Mononuclear cell (primary cell): ENCODE data around the gene HMBS. TPM values are rescaled to one million over a fixed set of nuclear protein-coding genes. Genes with fewer than 3 reads are reported as not detected.
"Not testable (repeated sequence)": the region's sequence is repeated elsewhere in the genome, so short reads cannot be mapped to it uniquely, and the experiment has no call there.

Source experiments
- H3K27me3 ChIP-seq: 2 replicates; pipeline ENCODE4 v1.6.0; 2011; ENCODE audit warnings: low read length, control low read depth; ENCODE audit not compliant: insufficient read depth
- H3K4me1 ChIP-seq: 2 replicates; pipeline ENCODE4 v1.5.1; 2011; ENCODE audit warnings: mild to moderate bottlenecking, low read length, control low read depth; ENCODE audit not compliant: insufficient read depth
- H3K4me3 ChIP-seq: 2 replicates; pipeline ENCODE4 v1.5.1; 2011; ENCODE audit warnings: mild to moderate bottlenecking, low read length, moderate library complexity
- H3K9me3 ChIP-seq: 2 replicates; pipeline ENCODE4 v1.5.1; 2011; ENCODE audit warnings: low read depth, mild to moderate bottlenecking, control low read depth, low read length
- total RNA-seq: library from RNA; depleted of rRNA; stranded (reverse); fragments of >200 nt; gene quantifications from one replicate; pipeline ENCODE4 v1.2.3, GENCODE V29; 2012

HMBS gene
- total RNA-seq, 1 donor = 2.7 TPM

DNA sequence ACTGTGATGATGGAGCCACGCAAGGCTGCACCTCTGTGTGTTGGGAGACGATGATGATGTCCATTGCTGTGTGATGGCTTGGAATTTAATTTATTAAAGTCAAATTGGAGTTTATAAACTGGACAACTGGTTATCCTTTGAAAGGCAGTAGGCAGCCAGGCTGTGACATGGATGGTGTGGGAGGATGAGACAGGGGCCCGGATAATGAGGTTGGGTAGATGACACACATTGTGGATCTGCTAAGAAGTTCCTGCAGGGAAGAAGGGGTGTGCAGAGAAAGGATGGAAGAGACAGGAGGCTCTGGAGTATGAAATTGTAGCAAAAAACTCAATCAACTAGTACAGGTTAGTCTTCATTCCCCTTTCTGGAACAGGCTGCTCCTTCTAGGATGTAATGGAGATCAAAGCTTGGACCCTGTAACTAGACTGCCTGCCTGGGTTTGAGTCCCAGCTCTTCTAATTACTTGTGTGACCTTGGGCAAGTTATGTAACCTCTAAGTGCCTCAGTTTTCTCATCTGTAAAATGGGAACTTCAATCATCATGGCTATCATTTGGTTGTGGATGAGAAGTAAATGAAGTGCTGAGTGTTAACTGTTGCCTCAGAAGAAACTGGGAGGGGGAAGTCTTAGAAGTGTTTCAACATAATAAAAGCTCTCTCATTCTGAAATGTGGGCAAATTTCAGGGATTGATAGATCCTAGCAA is 32.5 kb downstream of the HMBS start:
- H3K9me3 ChIP-seq = no peaks in the 10 kb centered on the region
- peaks cover 48% of the 10 kb centered on the region for H3K4me1 ChIP-seq
- no peaks in the 10 kb centered on the region for H3K27me3 ChIP-seq
- H3K4me3 ChIP-seq = no peak overlapping the region

DNA sequence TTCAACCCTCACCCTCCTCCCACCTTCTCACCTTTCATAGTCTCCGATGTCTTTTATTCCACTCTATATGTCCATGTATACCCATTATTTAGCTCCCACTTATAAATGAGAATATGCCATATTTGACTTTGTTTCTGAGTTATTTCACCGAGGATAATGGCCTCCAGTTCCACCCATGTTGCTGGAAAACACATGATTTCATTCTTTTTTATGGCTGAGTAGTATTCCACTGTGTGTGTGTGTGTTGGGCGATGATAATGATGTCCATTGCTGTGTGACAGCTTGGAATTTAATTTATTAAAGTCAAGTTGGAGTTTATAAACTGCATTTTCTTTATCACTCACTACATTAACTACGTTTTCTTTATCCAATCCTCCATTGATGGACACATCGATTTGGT is 33.5 kb downstream of the HMBS start:
- peaks cover 59% of the 10 kb centered on the region for H3K4me1 ChIP-seq
- no peak overlapping the region for H3K4me3 ChIP-seq
- no peaks in the 10 kb centered on the region for H3K9me3 ChIP-seq
- H3K27me3 ChIP-seq = no peaks in the 10 kb centered on the region

DNA sequence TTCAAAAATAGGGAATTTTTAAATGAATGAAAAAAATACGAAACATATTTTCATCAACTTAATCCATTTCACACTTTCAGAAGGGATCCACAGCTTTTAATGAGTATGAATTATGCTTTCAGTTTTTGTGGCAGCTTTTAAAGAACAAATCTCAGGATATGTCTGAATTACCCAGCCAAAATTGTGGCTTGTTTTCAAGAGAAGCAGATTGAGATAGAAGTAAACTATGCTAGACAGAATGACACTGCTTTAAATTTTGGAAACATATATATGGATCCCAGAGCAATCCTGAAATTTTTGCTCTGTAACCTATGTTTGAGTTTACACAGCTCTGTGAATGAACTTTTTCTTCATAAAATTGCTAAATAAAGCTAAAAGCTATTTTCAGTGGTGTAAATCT is 34.3 kb downstream of the HMBS start:
- no peaks in the 10 kb centered on the region for H3K27me3 ChIP-seq
- no peak overlapping the region for H3K4me3 ChIP-seq
- H3K4me1 ChIP-seq = peaks cover 59% of the 10 kb centered on the region
- H3K9me3 ChIP-seq = no peaks in the 10 kb centered on the region

DNA sequence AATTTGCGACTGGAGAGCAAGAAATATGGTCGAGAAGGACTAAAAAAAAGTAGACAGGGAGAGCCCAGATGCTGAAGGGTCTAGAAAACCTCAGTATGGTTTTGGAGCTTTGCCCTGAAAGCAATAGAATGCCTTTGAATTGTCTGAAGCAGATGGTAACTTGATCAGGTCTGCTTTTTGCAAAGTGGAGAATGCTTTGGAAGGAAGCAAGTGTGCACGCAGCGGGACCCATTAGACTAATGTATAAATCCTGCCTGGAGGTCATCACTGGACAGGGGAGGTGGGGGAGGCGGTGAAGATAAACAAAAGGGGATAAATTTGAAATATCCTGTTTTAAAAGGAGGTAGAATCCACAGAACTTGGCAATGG is 35.9 kb downstream of the HMBS start:
- no peaks in the 10 kb centered on the region for H3K27me3 ChIP-seq
- H3K4me3 ChIP-seq = peak overlapping the region; percentile 91
- H3K9me3 ChIP-seq = no peaks in the 10 kb centered on the region
- H3K4me1 ChIP-seq = peaks cover 43% of the 10 kb centered on the region

DNA sequence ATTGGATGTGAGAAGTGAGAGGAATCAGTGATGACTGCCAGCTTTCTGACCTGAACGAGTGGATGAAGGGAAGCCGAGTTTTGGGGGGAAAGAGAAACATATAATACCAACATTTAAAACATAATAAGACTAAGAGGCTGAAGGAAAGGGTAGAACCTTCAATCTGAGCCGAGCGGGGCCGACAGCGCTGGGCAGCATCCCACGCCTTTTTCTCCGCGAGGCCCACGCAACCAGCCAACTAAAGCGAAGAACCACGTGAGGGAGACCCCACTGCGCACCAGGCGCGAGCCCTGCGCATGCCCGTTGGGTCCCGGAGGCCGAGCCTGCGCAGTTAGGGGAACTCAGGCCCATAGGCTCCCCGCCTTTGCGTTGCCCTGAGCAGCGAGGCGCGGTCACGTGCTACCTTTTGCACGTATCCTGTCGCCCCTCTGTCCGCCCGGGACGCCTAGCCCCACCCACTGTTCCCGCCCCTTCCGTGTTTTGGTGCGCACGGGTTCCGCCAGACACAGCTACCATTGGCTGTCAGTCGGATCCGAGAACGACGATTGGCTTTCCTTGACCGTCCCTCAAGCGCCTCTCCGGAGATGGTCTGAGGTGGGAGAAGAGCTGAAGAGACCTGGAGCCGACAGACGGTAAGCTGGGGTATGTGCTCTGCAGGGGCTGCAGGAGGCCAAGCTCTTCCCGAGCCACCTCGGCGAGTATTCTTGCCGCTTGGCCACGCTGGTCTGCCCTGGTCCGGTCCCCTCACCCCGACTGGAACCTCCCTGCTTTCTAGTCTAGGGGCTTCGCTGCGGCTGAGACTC is 36.5 kb downstream of the HMBS start, which contains the start of gene HINFP:
HINFP (plus strand) TSS at position 573 of the 803 bp plus-strand sequence. CDS start 5,365 bp downstream, outside the sequence.
- no peaks in the 10 kb centered on the region for H3K27me3 ChIP-seq
- H3K9me3 ChIP-seq = no peaks in the 10 kb centered on the region
- H3K4me3 ChIP-seq = peak within 1 kb of the TSS; percentile 91
- H3K4me1 ChIP-seq = peaks cover 37% of the 10 kb centered on the region

DNA sequence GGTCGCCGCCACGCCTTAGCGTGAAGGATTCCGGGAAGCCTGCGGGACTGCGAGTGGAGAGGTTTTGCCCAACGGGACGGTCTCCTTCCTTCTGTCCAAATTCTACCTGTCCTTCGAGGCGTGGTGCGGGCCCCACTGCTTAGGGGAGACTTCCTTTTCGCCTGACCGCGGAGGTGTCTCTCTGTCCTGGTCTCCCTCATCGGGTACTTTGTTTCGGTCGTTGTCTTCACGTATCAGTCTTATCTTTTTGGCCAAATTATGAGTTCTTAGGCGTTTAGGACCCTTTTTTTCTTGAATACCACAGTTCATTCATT is 37.1 kb downstream of the HMBS start:
- H3K27me3 ChIP-seq = no peaks in the 10 kb centered on the region
- H3K4me3 ChIP-seq = peak overlapping the region; percentile 91
- H3K4me1 ChIP-seq = peaks cover 33% of the 10 kb centered on the region

DNA sequence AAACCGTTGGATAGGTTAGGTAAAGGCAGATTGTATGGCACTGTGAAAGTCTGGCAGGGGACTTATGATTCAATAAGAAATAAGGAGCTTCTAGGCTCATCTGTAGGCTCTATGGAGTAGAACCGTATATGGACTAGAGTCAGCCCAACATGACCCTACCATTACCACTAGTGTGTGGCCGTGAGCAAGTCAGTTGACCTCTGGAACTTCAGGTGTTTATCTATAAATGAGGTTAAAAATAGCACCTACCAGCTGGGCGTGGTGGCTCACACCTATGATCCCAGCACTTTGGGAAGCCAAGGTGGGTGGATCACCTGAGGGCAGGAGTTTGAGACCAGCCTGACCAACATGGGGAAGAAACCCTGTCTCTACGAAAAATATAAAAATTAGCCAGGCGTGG is 41.1 kb downstream of the HMBS start:
- no peaks in the 10 kb centered on the region for H3K9me3 ChIP-seq
- peaks cover 22% of the 10 kb centered on the region for H3K4me1 ChIP-seq

More for the DNA sequence above, 37.1 kb downstream of the HMBS start:
- H3K9me3 ChIP-seq = no peaks in the 10 kb centered on the region

DNA sequence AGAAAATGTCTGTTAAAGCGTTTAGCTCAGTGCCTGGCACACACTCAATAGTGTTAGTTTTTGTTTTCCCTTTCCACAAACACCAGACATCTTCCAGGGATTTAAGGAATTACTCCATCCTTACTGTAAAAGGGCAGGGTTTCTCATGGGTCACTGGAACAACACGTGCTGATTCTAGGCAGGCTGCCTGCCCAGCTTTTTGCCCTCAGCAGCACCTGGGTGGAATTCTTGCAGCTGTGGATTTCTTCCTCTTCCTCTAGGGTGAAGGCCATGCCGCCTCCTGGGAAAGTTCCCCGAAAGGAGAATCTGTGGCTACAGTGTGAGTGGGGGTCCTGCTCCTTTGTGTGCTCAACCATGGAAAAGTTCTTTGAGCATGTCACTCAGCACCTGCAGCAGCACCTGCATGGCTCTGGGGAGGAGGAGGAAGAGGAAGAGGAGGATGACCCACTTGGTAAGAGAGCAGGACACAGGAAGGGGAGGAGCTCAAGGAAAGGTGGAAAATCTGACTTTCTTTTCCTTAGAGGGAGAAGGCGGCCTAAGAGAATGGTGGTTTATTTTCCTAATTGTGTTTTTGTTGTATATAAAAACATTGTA is 42.1 kb downstream of the HMBS start:
- H3K9me3 ChIP-seq = no peaks in the 10 kb centered on the region
- no peak overlapping the region for H3K4me3 ChIP-seq
- H3K27me3 ChIP-seq = no peaks in the 10 kb centered on the region
- peaks cover 19% of the 10 kb centered on the region for H3K4me1 ChIP-seq

More for the DNA sequence above, 41.1 kb downstream of the HMBS start:
- H3K4me3 ChIP-seq = no peak overlapping the region
- H3K27me3 ChIP-seq = no peaks in the 10 kb centered on the region

DNA sequence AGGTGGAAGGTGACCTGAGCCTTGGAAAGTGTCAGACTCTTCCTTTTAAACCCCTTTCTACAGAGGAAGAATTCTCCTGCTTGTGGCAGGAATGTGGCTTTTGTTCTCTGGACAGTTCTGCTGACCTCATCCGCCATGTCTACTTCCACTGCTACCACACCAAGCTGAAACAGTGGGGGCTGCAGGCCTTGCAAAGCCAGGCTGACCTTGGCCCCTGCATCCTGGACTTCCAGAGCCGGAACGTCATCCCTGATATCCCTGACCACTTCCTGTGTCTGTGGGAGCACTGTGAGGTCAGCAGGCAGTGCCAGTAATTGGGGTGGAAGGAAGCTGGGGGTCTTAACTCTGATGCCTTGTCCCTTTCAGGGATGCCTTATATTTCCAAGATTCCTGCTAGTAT is 46.0 kb downstream of the HMBS start:
- Histone ChIP-seq H3K27me3 (no peaks in the 10 kb centered on the region), H3K4me3 (no peak overlapping the region), H3K9me3 (no peaks in the 10 kb centered on the region), H3K4me1 (peaks cover 4% of the 10 kb centered on the region)

DNA sequence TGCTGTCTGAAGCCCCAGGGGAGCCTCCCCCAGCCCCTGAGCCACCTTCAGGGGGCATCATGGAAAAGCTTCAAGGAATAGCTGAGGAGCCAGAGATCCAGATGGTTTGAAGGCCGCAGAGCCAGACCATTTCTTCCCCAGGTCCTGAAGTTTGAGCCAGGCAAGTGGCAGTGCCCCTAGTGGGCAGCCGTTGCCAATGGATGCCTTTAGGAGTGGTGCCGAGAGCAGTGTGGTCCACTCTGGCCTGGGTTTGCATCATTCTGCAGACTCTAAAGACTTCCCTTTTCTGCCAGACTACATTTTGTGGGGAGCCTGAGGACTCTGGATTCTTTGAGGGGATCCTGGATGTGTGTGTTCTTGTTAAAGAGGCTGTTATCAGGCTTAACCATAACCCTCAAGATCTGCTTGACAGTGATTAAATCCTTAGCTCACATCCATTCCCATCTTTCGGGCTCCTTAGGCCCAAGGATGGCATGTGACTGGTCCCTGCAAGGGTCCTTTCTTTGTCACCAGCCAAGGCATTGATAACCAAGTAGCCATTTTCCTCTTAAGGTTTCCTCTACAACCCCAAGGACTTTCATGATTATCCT is 49.8 kb downstream of the HMBS start:
- Histone ChIP-seq H3K4me3 (no peak overlapping the region), H3K4me1 (no peaks in the 10 kb centered on the region), H3K9me3 (no peaks in the 10 kb centered on the region), H3K27me3 (no peaks in the 10 kb centered on the region)

DNA sequence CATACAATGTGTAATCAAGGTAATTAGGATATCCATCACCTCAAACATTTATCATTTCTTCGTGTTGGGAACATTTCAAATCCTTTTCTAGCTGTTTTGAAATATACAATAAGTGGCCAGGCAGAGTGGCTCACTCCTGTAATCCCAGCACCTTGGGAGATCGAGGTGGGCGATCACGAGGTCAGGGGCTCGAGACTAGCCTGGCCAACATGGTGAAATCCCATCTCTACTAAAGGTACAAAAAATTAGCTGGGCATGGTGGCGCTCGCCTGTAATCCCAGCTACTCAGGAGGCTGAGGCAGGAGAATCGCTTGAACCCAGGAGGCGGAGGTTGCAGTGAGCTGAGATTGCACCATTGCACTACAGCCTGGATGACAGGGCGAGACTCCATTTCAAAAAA is 54.6 kb downstream of the HMBS start:
- H3K4me3 ChIP-seq, H3K4me1 ChIP-seq, H3K9me3 ChIP-seq, H3K27me3 ChIP-seq: not testable (repeated sequence)

Other genes with a start within 250 kb of the HMBS start
- gene CXCR5, start 201.0 kb upstream of the HMBS start, total RNA-seq = 11.1 TPM
- 41.9 TPM for gene BCL9L, start 159.0 kb upstream of the HMBS start, total RNA-seq
- not detected for gene UPK2, start 128.6 kb upstream of the HMBS start, total RNA-seq
- gene FOXR1, start 113.1 kb upstream of the HMBS start, total RNA-seq = not detected
- 75.5 TPM for gene CENATAC, start 86.7 kb upstream of the HMBS start, total RNA-seq
- 4,016 TPM for gene RPS25, start 66.5 kb upstream of the HMBS start, total RNA-seq
- gene TRAPPC4, start 66.1 kb upstream of the HMBS start, total RNA-seq = 54.5 TPM
- 2.4 TPM for gene SLC37A4, start 54.0 kb upstream of the HMBS start, total RNA-seq
- gene HYOU1, start 27.7 kb upstream of the HMBS start, total RNA-seq = 38.9 TPM
- gene VPS11, start 17.1 kb upstream of the HMBS start, total RNA-seq = 34.7 TPM
- 6.7 TPM for gene DPAGT1, start 17.0 kb downstream of the HMBS start, total RNA-seq
- gene C2CD2L, start 22.5 kb downstream of the HMBS start, total RNA-seq = 7.5 TPM
- gene HINFP, start 36.7 kb downstream of the HMBS start, total RNA-seq = 9.1 TPM
- 0.10 TPM for gene ABCG4, start 64.2 kb downstream of the HMBS start, total RNA-seq
- 4.7 TPM for gene NLRX1, start 83.8 kb downstream of the HMBS start, total RNA-seq
- not detected for gene NHERF4, start 100.6 kb downstream of the HMBS start, total RNA-seq
- 16.0 TPM for gene CBL, start 121.5 kb downstream of the HMBS start, total RNA-seq
- 2.6 TPM for gene MCAM, start 232.2 kb downstream of the HMBS start, total RNA-seq
- gene RNF26, start 249.6 kb downstream of the HMBS start, total RNA-seq = 6.2 TPM